SK-N-SH (cell line): ENCODE measurements around the gene GNPTAB.

Experiments used
- USF2 ChIP-seq: fragments of 150-350 bp; IDR thresholded peaks from 2 replicates; pipeline ENCODE4 v1.6.1; 2017; ENCODE audit warnings: antibody characterized with exemption, low read length, low read depth, borderline replicate concordance
- YY1 ChIP-seq: IDR thresholded peaks from 2 replicates; pipeline ENCODE4 v1.4.0; 2012; ENCODE audit warnings: low read depth, mild to moderate bottlenecking

DNA sequence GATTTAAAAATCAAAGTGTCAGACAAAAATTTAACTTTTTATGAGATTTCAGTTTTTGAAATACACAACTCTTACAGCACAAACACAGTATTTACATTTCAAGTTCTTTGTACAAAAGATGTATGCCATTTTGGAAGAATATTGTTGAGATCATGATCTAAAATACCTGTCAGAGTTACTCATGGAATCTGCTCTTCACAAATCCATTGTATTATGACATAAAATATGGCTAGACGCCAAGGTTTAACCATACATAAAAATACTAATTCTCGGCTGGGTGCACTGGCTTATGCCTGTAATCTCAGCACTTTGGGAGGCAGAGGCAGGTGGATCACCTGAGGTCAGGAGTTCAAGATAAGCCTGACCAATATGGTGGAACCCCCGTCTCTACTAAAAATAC is 85.3 kb downstream of the GNPTAB start:
- TF ChIP-seq USF2 (no peak), YY1 (no peak)
